Lung (tissue), 12 donors: ENCODE data around the gene UBR2. TPM values are rescaled to one million over a fixed set of nuclear protein-coding genes. Genes with fewer than 3 reads are reported as not detected.

Experiments used
- ATAC-seq: fragments of 200-7000 bp; cut with Tn5 transposase; one replicate; pipeline ENCODE4 v1.9.1; 2020; ENCODE audit warnings: moderate number of reproducible peaks; ENCODE audit not compliant: insufficient read depth, low FRiP score
- DNase-seq, 3 donors: peaks; one replicate each; pipeline ENCODE4 v3.0.0-alpha.2; 2013 to 2017
- H3K27ac ChIP-seq, 2 donors: one replicate each; pipeline ENCODE4 v1.5.1; 2013; ENCODE audit warnings: mild to moderate bottlenecking in 2 of 2, moderate library complexity in 2 of 2, control low read depth in 1 of 2, inconsistent platforms in 1 of 2, low read depth in 1 of 2, low read length in 1 of 2
- H3K27me3 ChIP-seq, 3 donors: one replicate each; pipeline ENCODE4 v1.5.1; 2013; ENCODE audit warnings: low read length in 2 of 3; ENCODE audit not compliant: control insufficient read depth in 3 of 3, insufficient read depth in 3 of 3
- H3K36me3 ChIP-seq, 4 donors: one replicate each; pipeline ENCODE4 v1.5.1; 2013; ENCODE audit warnings: low read length in 4 of 4, mild to moderate bottlenecking in 1 of 4, moderate library complexity in 1 of 4; ENCODE audit not compliant: control insufficient read depth in 4 of 4, insufficient read depth in 4 of 4
- H3K4me1 ChIP-seq, 5 donors: one replicate each; pipeline ENCODE4 v1.5.1; 2013; ENCODE audit warnings: low read length in 5 of 5, mild to moderate bottlenecking in 2 of 5, moderate library complexity in 1 of 5; ENCODE audit not compliant: control insufficient read depth in 5 of 5, insufficient read depth in 5 of 5
- H3K4me3 ChIP-seq: one replicate; pipeline ENCODE4 v1.5.1; 2013; ENCODE audit warnings: mild to moderate bottlenecking, control low read depth, moderate library complexity
- H3K9ac ChIP-seq, 2 donors: one replicate each; pipeline ENCODE4 v1.5.1; 2013; ENCODE audit warnings: low read length in 2 of 2, control low read depth in 1 of 2; ENCODE audit not compliant: insufficient read depth in 1 of 2
- H3K9me3 ChIP-seq, 4 donors: one replicate each; pipeline ENCODE4 v1.5.1; 2013; ENCODE audit warnings: low read length in 3 of 4, mild to moderate bottlenecking in 1 of 4, moderate library complexity in 1 of 4; ENCODE audit not compliant: control insufficient read depth in 4 of 4, insufficient read depth in 3 of 4
- WGBS, 2 donors: extraction: QIAGEN DNeasy Blood & Tissue Kit; methylation state at CpG; one replicate each; pipeline ENCODE4 v1.1.7; 2013; 5-methylcytosine and 5-hydroxymethylcytosine counted together
- polyA plus RNA-seq, 2 donors: library from polyadenylated mRNA; stranded (reverse); fragments of 200-250 nt; gene quantifications; one replicate each; pipeline ENCODE4 v1.2.1, GENCODE V29; 2013
- total RNA-seq, 2 donors: library from RNA; depleted of rRNA in 1 of 2; stranded (reverse); fragments of >200 nt in 1 of 2; gene quantifications; one replicate each; pipeline ENCODE4 v1.2.1, GENCODE V29; 2014 to 2021
- TF ChIP-seq, protein P1 (sequence below): IDR thresholded peaks from 2 replicates; pipeline ENCODE4 v1.5.1; 2012; ENCODE audit warnings: mild to moderate bottlenecking; ENCODE audit errors: control extremely low read depth, extremely low read depth
- donor health status: control.
- donor health status: control.
- donor health status: Bipolar disorder and iron deficiency.
- donor health status: healthy.
- donor health status: DM: yes; HTN: yes; CAD: no.

Gene UBR2
- total and polyA plus RNA-seq, 4 donors, result 8.4 to 45.4 (median 19.0) TPM

DNA sequence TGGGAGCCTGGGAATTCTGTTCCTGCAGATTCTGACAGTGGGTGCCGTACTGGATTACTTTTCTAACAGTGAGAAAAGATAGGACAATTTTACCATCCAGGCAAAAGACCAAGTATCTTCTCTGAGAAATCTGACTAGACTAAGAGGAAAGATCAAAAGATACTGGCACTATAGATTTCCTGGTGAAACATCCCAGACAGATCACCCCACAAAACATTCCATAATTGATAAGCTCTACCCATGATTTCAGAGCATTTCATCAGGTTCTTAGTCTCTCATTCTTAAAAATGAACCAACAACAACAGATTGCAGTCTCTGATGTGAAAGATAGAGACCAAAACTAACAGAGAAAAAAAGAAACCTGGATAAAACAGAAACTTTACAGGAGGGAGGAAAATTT is 13.6 kb upstream of the UBR2 start:
- H3K9ac ChIP-seq, result no peak overlapping the region
- WGBS, 2 donors, result 87 to 91% methylated on average over 1 of the region's 1 CpG
- H3K27ac ChIP-seq, result no peak overlapping the region
- DNase-seq (no peak), ATAC-seq (no peak)
- TF ChIP-seq, protein P1, sequence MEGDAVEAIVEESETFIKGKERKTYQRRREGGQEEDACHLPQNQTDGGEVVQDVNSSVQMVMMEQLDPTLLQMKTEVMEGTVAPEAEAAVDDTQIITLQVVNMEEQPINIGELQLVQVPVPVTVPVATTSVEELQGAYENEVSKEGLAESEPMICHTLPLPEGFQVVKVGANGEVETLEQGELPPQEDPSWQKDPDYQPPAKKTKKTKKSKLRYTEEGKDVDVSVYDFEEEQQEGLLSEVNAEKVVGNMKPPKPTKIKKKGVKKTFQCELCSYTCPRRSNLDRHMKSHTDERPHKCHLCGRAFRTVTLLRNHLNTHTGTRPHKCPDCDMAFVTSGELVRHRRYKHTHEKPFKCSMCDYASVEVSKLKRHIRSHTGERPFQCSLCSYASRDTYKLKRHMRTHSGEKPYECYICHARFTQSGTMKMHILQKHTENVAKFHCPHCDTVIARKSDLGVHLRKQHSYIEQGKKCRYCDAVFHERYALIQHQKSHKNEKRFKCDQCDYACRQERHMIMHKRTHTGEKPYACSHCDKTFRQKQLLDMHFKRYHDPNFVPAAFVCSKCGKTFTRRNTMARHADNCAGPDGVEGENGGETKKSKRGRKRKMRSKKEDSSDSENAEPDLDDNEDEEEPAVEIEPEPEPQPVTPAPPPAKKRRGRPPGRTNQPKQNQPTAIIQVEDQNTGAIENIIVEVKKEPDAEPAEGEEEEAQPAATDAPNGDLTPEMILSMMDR, result no peak
- H3K36me3 ChIP-seq, result no peaks in the 10 kb centered on the region
- H3K27me3 ChIP-seq, result no peaks in the 10 kb centered on the region
- no peak overlapping the region for H3K4me3 ChIP-seq
- peaks cover 0 to 7% (median 3%) of the 10 kb centered on the region in 5 donors for H3K4me1 ChIP-seq
- H3K9me3 ChIP-seq, result no peaks in the 10 kb centered on the region

DNA sequence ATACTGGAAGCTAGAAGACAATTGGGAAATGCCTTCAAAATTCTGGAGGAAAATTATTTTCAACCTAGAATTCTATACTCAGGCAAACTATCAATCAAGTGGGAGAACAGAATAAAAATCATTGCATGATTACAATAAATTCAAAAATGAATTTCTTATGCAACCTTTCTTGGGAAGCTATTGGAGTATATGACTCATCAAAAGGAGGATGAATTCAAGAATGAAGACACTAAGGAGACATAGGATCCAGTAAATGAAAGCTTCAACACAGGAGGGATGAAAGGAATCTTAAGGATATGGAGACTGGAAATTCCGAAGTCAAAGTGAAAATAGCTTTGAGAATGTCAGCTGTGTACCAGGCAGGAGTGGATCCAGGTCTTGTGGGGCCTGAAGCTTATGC is 12.6 kb upstream of the UBR2 start:
- no peak for ATAC-seq
- Histone ChIP-seq H3K9me3 (no peaks in the 10 kb centered on the region), H3K4me1 (peaks cover 0 to 7% (median 3%) of the 10 kb centered on the region in 5 donors), H3K36me3 (no peaks in the 10 kb centered on the region), H3K27ac (no peak overlapping the region), H3K27me3 (no peaks in the 10 kb centered on the region), H3K4me3 (no peak overlapping the region), H3K9ac (no peak overlapping the region)
- DNase-seq, result no peak
- 80 to 89% methylated on average over 1 of the region's 1 CpG for WGBS, 2 donors
- TF ChIP-seq, protein P1, result no peak

DNA sequence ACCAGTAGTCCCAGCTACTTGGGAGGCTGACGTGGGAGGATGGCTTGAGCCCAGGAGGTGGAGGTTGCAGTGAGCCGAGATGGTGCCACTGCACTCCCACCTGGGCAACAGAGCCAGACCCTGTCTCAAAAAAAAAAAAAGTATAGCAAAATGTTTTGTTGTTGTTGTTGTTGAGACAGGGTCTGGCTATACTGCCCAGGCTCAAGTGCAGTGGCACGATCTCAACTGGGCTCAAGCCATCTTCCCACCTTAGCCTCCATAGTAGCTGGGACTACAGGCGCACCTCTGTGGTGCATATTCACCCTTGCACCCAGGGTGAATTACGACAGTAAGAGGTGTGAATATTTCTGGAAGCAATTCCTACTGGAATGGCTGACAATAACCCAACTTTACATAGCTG is 11.4 kb upstream of the UBR2 start:
- no peak for ATAC-seq
- Histone ChIP-seq H3K9ac (no peak overlapping the region), H3K9me3 (no peaks in the 10 kb centered on the region), H3K4me1 (peaks cover 0 to 5% (median 3%) of the 10 kb centered on the region in 5 donors), H3K27ac (no peak overlapping the region), H3K36me3 (no peaks in the 10 kb centered on the region), H3K27me3 (no peaks in the 10 kb centered on the region), H3K4me3 (no peak overlapping the region)
- no peak for DNase-seq
- WGBS, 2 donors, result 88 to 96% methylated on average over 5 of the region's 5 CpGs
- TF ChIP-seq, protein P1, result no peak
